Measurements from ENCODE around the gene AMN. TPM values are rescaled to one million over a fixed set of nuclear protein-coding genes. Genes with fewer than 3 reads are reported as not detected.

AMN gene
- total and polyA plus RNA-seq, 7 experiments from 2014 or later = 0.53 to 11.0 (median 3.8) TPM

- POLR2A ChIA-PET = no interaction called here
- no peak overlapping the region for H3K27ac ChIP-seq (ENCODE audit: low read depth, low read length)
- no peak for DNase-seq
- no peak overlapping the region for H3K4me3 ChIP-seq (ENCODE audit: low read length)
- intact Hi-C loops (cut with micrococcal nuclease) = no loop called here
- H3K27me3 ChIP-seq (ENCODE audit: control insufficient read depth in 2 of 2, insufficient read depth in 2 of 2, low read length in 2 of 2) = no peaks in the 10 kb centered on the region
- no peak for ATAC-seq
- CTCF ChIA-PET = no interaction called here
- no peaks in the 10 kb centered on the region for H3K9me3 Mint-ChIP-seq
- peaks cover 2 to 18% (median 8%) of the 10 kb centered on the region in 7 donors for H3K4me1 Mint-ChIP-seq
- peaks cover 0 to 24% (median 4%) of the 10 kb centered on the region in 5 donors for H3K27me3 Mint-ChIP-seq
- H3K9me3 ChIP-seq (ENCODE audit: control insufficient read depth in 2 of 3, low read length in 3 of 3) = no peaks in the 10 kb centered on the region
- no peak overlapping the region for H3K27ac Mint-ChIP-seq
- peaks cover 9 to 18% of the 10 kb centered on the region in 2 donors for H3K4me1 ChIP-seq (ENCODE audit: control insufficient read depth in 2 of 2, insufficient read depth in 2 of 2, low read length in 2 of 2)
- H3K36me3 Mint-ChIP-seq = peaks cover 0 to 1% (median 0%) of the 10 kb centered on the region in 5 donors
- H3K36me3 ChIP-seq (ENCODE audit: control insufficient read depth in 2 of 3, insufficient read depth in 3 of 3, low read length in 3 of 3) = no peaks in the 10 kb centered on the region
- no peak overlapping the region for H3K4me3 Mint-ChIP-seq
These were observed 1.5 kb upstream of the AMN start for GRCh38 chr14:102920998-102921304.

- H3K9me3 Mint-ChIP-seq = no peaks in the 10 kb centered on the region
- intact Hi-C loops (cut with micrococcal nuclease) = no loop called here
- peaks cover 9 to 25% of the 10 kb centered on the region in 2 donors for H3K4me1 ChIP-seq (ENCODE audit: control insufficient read depth in 2 of 2, insufficient read depth in 2 of 2, low read length in 2 of 2)
- ATAC-seq = no peak
- no peak overlapping the region for H3K27ac ChIP-seq (ENCODE audit: low read depth, low read length)
- H3K4me3 ChIP-seq (ENCODE audit: low read length) = no peak overlapping the region
- H3K9me3 ChIP-seq (ENCODE audit: control insufficient read depth in 2 of 3, low read length in 3 of 3) = no peaks in the 10 kb centered on the region
- peaks cover under 1 to 20% (median 8%) of the 10 kb centered on the region in 7 donors for H3K4me1 Mint-ChIP-seq
- H3K4me3 Mint-ChIP-seq = peak overlapping the region in 8 of 10 donors; percentile 5 to 70 (median 58)
- ChIA-PET POLR2A (no interaction called here), CTCF (no interaction called here)
- H3K36me3 ChIP-seq (ENCODE audit: control insufficient read depth in 2 of 3, insufficient read depth in 3 of 3, low read length in 3 of 3) = no peaks in the 10 kb centered on the region
- H3K27me3 ChIP-seq (ENCODE audit: control insufficient read depth in 2 of 2, insufficient read depth in 2 of 2, low read length in 2 of 2) = no peaks in the 10 kb centered on the region
- DNase-seq = no peak
- peaks cover 0 to 41% (median 11%) of the 10 kb centered on the region in 5 donors for H3K27me3 Mint-ChIP-seq
- peaks cover 0 to 1% (median 0%) of the 10 kb centered on the region in 5 donors for H3K36me3 Mint-ChIP-seq
- no peak overlapping the region for H3K27ac Mint-ChIP-seq
These were observed 900 bp downstream of the AMN start for GRCh38 chr14:102923201-102923924.

DNA sequence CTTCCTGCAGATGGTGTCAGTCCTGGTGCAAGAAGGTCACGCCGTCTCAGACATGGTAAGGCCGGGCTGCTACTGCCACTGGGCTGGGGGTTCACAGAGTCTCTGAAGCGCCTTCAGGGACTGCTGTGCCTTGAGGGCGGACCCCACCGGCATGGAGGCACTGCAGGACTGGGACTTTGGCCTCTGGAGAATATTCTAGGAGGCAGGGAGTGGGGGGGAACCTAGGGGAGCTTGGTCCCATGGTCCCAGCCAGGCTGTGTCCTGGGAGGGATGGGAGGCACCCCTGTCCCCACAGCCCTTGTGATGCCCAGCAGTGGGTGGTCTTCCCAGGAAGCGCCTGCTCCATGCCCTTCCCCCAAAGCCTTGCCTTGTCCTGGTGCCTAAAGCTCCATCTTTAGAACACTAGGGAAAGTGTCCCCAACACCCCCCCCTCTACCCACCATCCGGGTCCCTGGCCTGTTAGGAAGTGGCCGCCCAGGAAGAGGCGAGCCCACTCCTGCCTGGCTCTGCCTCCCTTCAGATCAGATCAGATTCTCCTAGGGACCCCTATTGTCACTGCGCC lies 1.5 kb downstream of the AMN start:
- H3K27me3 ChIP-seq (ENCODE audit: control insufficient read depth in 2 of 2, insufficient read depth in 2 of 2, low read length in 2 of 2) = no peaks in the 10 kb centered on the region

GRCh38 chr14:102924632-102925588 lies 2.4 kb downstream of the AMN start:
- intact Hi-C loops (cut with micrococcal nuclease) = loop anchor here in 1 of 2 donors (5.0 kb wide), 2 partner anchors 333 to 978 kb away; partner anchors contain the start of gene RCOR1

More for the DNA sequence above, 1.5 kb downstream of the AMN start:
- Histone ChIP-seq H3K27ac (ENCODE audit: low read depth, low read length) (no peak overlapping the region), H3K4me3 (ENCODE audit: low read length) (no peak overlapping the region), H3K36me3 (ENCODE audit: control insufficient read depth in 2 of 3, insufficient read depth in 3 of 3, low read length in 3 of 3) (no peaks in the 10 kb centered on the region), H3K9me3 (ENCODE audit: control insufficient read depth in 2 of 3, low read length in 3 of 3) (no peaks in the 10 kb centered on the region), H3K4me1 (ENCODE audit: control insufficient read depth in 2 of 2, insufficient read depth in 2 of 2, low read length in 2 of 2) (peaks cover 13 to 28% of the 10 kb centered on the region in 2 donors)
- Mint-ChIP-seq H3K9me3 (no peaks in the 10 kb centered on the region), H3K27me3 (peaks cover 0 to 46% (median 11%) of the 10 kb centered on the region in 5 donors), H3K4me3 (peak overlapping the region in 3 of 10 donors; percentile 23 to 68 (median 29)), H3K36me3 (peaks cover 0 to 1% (median 0%) of the 10 kb centered on the region in 5 donors), H3K4me1 (peaks cover 4 to 23% (median 8%) of the 10 kb centered on the region in 7 donors), H3K27ac (no peak overlapping the region)
- CTCF ChIA-PET = no interaction called here
- POLR2A ChIA-PET = interaction anchor here (1.0 kb wide), 2 partner anchors 27 to 78 kb away, joined by 3 read pairs; no protein-coding TSS in a partner anchor
- ATAC-seq (no peak), DNase-seq (no peak)
- intact Hi-C loops (cut with micrococcal nuclease) = no loop called here

GRCh38 chr14:102925646-102926045 lies 3.2 kb downstream of the AMN start:
- H3K27ac ChIP-seq (ENCODE audit: low read depth, low read length) = no peak overlapping the region
- ATAC-seq = no peak
- Mint-ChIP-seq H3K27me3 (peaks cover 0 to 48% (median 11%) of the 10 kb centered on the region in 5 donors), H3K9me3 (no peaks in the 10 kb centered on the region), H3K36me3 (peaks cover 0 to 1% (median 0%) of the 10 kb centered on the region in 5 donors), H3K4me1 (peaks cover 4 to 23% (median 8%) of the 10 kb centered on the region in 7 donors), H3K4me3 (peak overlapping the region in 1 of 10 donors; percentile 6), H3K27ac (no peak overlapping the region)
- H3K36me3 ChIP-seq (ENCODE audit: control insufficient read depth in 2 of 3, insufficient read depth in 3 of 3, low read length in 3 of 3) = no peaks in the 10 kb centered on the region
- CTCF ChIA-PET = no interaction called here
- no peaks in the 10 kb centered on the region for H3K9me3 ChIP-seq (ENCODE audit: control insufficient read depth in 2 of 3, low read length in 3 of 3)
- H3K4me1 ChIP-seq (ENCODE audit: control insufficient read depth in 2 of 2, insufficient read depth in 2 of 2, low read length in 2 of 2) = peaks cover 15 to 36% of the 10 kb centered on the region in 2 donors
- intact Hi-C loops (cut with micrococcal nuclease) = loop anchor here in 1 of 2 donors (5.0 kb wide), 2 partner anchors 333 to 978 kb away; partner anchors contain the start of gene RCOR1
- no peak overlapping the region for H3K4me3 ChIP-seq (ENCODE audit: low read length)
- H3K27me3 ChIP-seq (ENCODE audit: control insufficient read depth in 2 of 2, insufficient read depth in 2 of 2, low read length in 2 of 2) = no peaks in the 10 kb centered on the region
- DNase-seq = no peak
- POLR2A ChIA-PET = interaction anchor here (0.5 to 1.4 kb wide), 2 partner anchors 23 to 216 kb away, joined by 3 to 4 read pairs; no protein-coding TSS in a partner anchor

More at GRCh38 chr14:102924632-102925588, 2.4 kb downstream of the AMN start:
- no peak for ATAC-seq
- no peak overlapping the region for H3K4me3 ChIP-seq (ENCODE audit: low read length)
- H3K36me3 ChIP-seq (ENCODE audit: control insufficient read depth in 2 of 3, insufficient read depth in 3 of 3, low read length in 3 of 3) = no peaks in the 10 kb centered on the region
- Mint-ChIP-seq H3K27me3 (peaks cover 0 to 46% (median 11%) of the 10 kb centered on the region in 5 donors), H3K27ac (no peak overlapping the region), H3K4me1 (peaks cover 4 to 23% (median 8%) of the 10 kb centered on the region in 7 donors), H3K9me3 (no peaks in the 10 kb centered on the region), H3K4me3 (peak overlapping the region in 2 of 10 donors; percentile 6 to 68), H3K36me3 (peaks cover 0 to 1% (median 0%) of the 10 kb centered on the region in 5 donors)
- no peak overlapping the region for H3K27ac ChIP-seq (ENCODE audit: low read depth, low read length)
- ChIA-PET POLR2A (interaction anchor here (0.5 to 1.4 kb wide), 4 partner anchors 22 to 215 kb away, joined by 3 to 4 read pairs (median 3); no protein-coding TSS in a partner anchor), CTCF (no interaction called here)
- DNase-seq = no peak
- H3K4me1 ChIP-seq (ENCODE audit: control insufficient read depth in 2 of 2, insufficient read depth in 2 of 2, low read length in 2 of 2) = peaks cover 15 to 36% of the 10 kb centered on the region in 2 donors
- H3K9me3 ChIP-seq (ENCODE audit: control insufficient read depth in 2 of 3, low read length in 3 of 3) = no peaks in the 10 kb centered on the region
- H3K27me3 ChIP-seq (ENCODE audit: control insufficient read depth in 2 of 2, insufficient read depth in 2 of 2, low read length in 2 of 2) = no peaks in the 10 kb centered on the region

DNA sequence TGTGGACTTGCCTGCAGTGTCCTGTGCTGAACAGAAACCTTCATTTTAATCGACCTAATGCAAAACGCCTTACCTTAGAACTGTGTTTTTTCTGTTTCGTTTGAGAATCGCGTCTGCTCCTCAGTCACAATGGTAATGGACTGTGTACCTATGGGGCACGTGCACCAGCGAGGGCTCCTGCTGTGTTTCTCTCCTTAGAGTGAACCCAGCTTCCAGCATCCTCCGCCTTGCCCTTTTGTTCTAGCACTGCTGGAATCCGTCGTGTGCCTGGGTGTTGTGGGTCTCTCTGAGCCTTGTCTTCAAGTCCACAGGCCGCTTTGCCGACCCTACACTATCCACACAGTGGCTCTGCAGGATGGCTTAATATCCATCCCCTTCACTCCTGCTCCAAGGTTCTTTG lies 3.6 kb downstream of the AMN start:
- Histone ChIP-seq H3K36me3 (ENCODE audit: control insufficient read depth in 2 of 3, insufficient read depth in 3 of 3, low read length in 3 of 3) (no peaks in the 10 kb centered on the region), H3K27me3 (ENCODE audit: control insufficient read depth in 2 of 2, insufficient read depth in 2 of 2, low read length in 2 of 2) (no peaks in the 10 kb centered on the region), H3K4me1 (ENCODE audit: control insufficient read depth in 2 of 2, insufficient read depth in 2 of 2, low read length in 2 of 2) (peaks cover 15 to 36% of the 10 kb centered on the region in 2 donors), H3K9me3 (ENCODE audit: control insufficient read depth in 2 of 3, low read length in 3 of 3) (no peaks in the 10 kb centered on the region), H3K4me3 (ENCODE audit: low read length) (no peak overlapping the region), H3K27ac (ENCODE audit: low read depth, low read length) (no peak overlapping the region)
- Mint-ChIP-seq H3K36me3 (peaks cover 0 to 1% (median 0%) of the 10 kb centered on the region in 5 donors), H3K27me3 (peaks cover 0 to 52% (median 11%) of the 10 kb centered on the region in 5 donors), H3K4me1 (peaks cover 4 to 23% (median 8%) of the 10 kb centered on the region in 7 donors), H3K9me3 (no peaks in the 10 kb centered on the region), H3K27ac (no peak overlapping the region), H3K4me3 (peak overlapping the region in 3 of 10 donors; percentile 2 to 25 (median 17))
- CTCF ChIA-PET = no interaction called here
- no peak for DNase-seq
- POLR2A ChIA-PET = interaction anchor here (1.4 kb wide), 1 partner anchor 23 kb away, joined by 4 read pairs; no protein-coding TSS in a partner anchor
- intact Hi-C loops (cut with micrococcal nuclease) = loop anchor here in 1 of 2 donors (5.0 kb wide), 2 partner anchors 334 to 979 kb away; partner anchors contain the start of gene RCOR1
- no peak for ATAC-seq
